IMR-90 (cell line): ENCODE measurements around the gene PSMG3. TPM values are rescaled to one million over a fixed set of nuclear protein-coding genes. Genes with fewer than 3 reads are reported as not detected.

Source experiments
- ATAC-seq: fragments of 200-7000 bp; cut with Tn5 transposase; 2 replicates; pipeline ENCODE4 v1.9.1; 2020; ENCODE audit warnings: low read depth, mild to moderate bottlenecking, moderate library complexity
- BruUV-seq: library from RNA; stranded (reverse); fragments of 400-500 nt; replicated peaks from 2 replicates; lab custom pipeline; 2021; lab: Mats Ljungman, UMichigan
- CTCF ChIA-PET: fragments of 300-600 bp; formaldehyde crosslinking; extraction: SDS; loops from one replicate; lab custom pipeline; 2021; ENCODE audit warnings: antibody characterized with exemption; lab: Yijun Ruan, JAX
- POLR2A ChIA-PET: fragments of 300-600 bp; sonication (Branson Sonifier 250); formaldehyde crosslinking; loops from one replicate; lab custom pipeline; 2022; ENCODE audit warnings: antibody characterized with exemption; ENCODE audit not compliant: unreplicated experiment; lab: Charles Lee
- DNase-seq: peaks from one replicate; pipeline ENCODE4 v3.0.0; 2013
- H2AFZ ChIP-seq: replicated peaks from 2 replicates; pipeline ENCODE3; 2013; ENCODE audit warnings: low read length, mild to moderate bottlenecking; ENCODE audit not compliant: poor library complexity
- H2AK5ac ChIP-seq: 2 replicates; pipeline ENCODE4 v1.6.1; 2013; ENCODE audit warnings: low read depth, low read length, inconsistent platforms
- H2AK9ac ChIP-seq: replicated peaks from 2 replicates; pipeline ENCODE3; 2013; ENCODE audit warnings: mild to moderate bottlenecking, low read depth, low read length, moderate library complexity; ENCODE audit not compliant: poor library complexity
- H2BK120ac ChIP-seq: 2 replicates; pipeline ENCODE4 v1.6.1; 2013; ENCODE audit warnings: low read depth, low read length, inconsistent platforms
- H2BK15ac ChIP-seq: 3 replicates; pipeline ENCODE4 v1.6.1; 2013; ENCODE audit warnings: low read depth, low read length, inconsistent platforms
- H2BK20ac ChIP-seq: 2 replicates; pipeline ENCODE4 v1.6.1; 2013; ENCODE audit warnings: low read depth, mild to moderate bottlenecking, inconsistent platforms, low read length, moderate library complexity
- H2BK5ac ChIP-seq: 2 replicates; pipeline ENCODE4 v1.6.1; 2013; ENCODE audit warnings: mild to moderate bottlenecking, low read depth, low read length, inconsistent platforms; ENCODE audit not compliant: poor library complexity, severe bottlenecking
- H3K14ac ChIP-seq: replicated peaks from 2 replicates; pipeline ENCODE4 v1.6.1; 2013; ENCODE audit warnings: low read depth, low read length, inconsistent platforms
- H3K18ac ChIP-seq: 2 replicates; pipeline ENCODE4 v1.6.1; 2013; ENCODE audit warnings: low read depth, low read length, control low read depth
- H3K23ac ChIP-seq: 2 replicates; pipeline ENCODE4 v1.6.1; 2013; ENCODE audit warnings: low read depth, low read length, inconsistent platforms
- H3K27ac ChIP-seq: 2 replicates; pipeline ENCODE4 v1.5.1; 2013; ENCODE audit warnings: mild to moderate bottlenecking, control low read depth, low read length; ENCODE audit not compliant: insufficient read depth
- H3K27me3 ChIP-seq: 2 replicates; pipeline ENCODE4 v1.6.1; 2013; ENCODE audit warnings: low read length; ENCODE audit not compliant: control insufficient read depth, insufficient read depth
- H3K36me3 ChIP-seq: 2 replicates; pipeline ENCODE4 v1.6.1; 2013; ENCODE audit warnings: low read length, mixed read lengths; ENCODE audit not compliant: control insufficient read depth, insufficient read depth
- H3K4ac ChIP-seq: 2 replicates; pipeline ENCODE4 v1.6.1; 2013; ENCODE audit warnings: low read depth, low read length, inconsistent platforms
- H3K4me1 ChIP-seq: 2 replicates; pipeline ENCODE4 v1.6.1; 2013; ENCODE audit warnings: low read length, mixed read lengths; ENCODE audit not compliant: control insufficient read depth, insufficient read depth
- H3K4me2 ChIP-seq: 2 replicates; pipeline ENCODE4 v1.6.1; 2013; ENCODE audit warnings: low read depth, mild to moderate bottlenecking, control low read depth, low read length, moderate library complexity
- H3K4me3 ChIP-seq: 2 replicates; pipeline ENCODE4 v1.5.1; 2013; ENCODE audit warnings: low read depth, mild to moderate bottlenecking, control low read depth, low read length, moderate library complexity; ENCODE audit not compliant: insufficient read depth
- H3K56ac ChIP-seq: 2 replicates; pipeline ENCODE4 v1.6.1; 2013; ENCODE audit warnings: low read length, inconsistent platforms; ENCODE audit not compliant: insufficient read depth; ENCODE audit errors: extremely low read depth
- H3K79me1 ChIP-seq, 2 experiments: 2 replicates each; pipeline ENCODE4 v1.6.1; 2013; ENCODE audit warnings: low read length in 2 of 2, inconsistent platforms in 1 of 2, low read depth in 1 of 2
- H3K9ac ChIP-seq: 2 replicates; pipeline ENCODE4 v1.6.1; 2013; ENCODE audit warnings: low read depth, low read length, control low read depth
- H3K9me1 ChIP-seq: 2 replicates; pipeline ENCODE4 v1.6.1; 2013; ENCODE audit warnings: low read length, inconsistent platforms; ENCODE audit not compliant: insufficient read depth
- H3K9me3 ChIP-seq: 2 replicates; pipeline ENCODE4 v1.6.1; 2013; ENCODE audit warnings: low read length; ENCODE audit not compliant: control insufficient read depth, insufficient read depth
- H4K20me1 ChIP-seq: 2 replicates; pipeline ENCODE4 v1.6.1; 2013; ENCODE audit warnings: low read length, inconsistent platforms; ENCODE audit not compliant: insufficient read depth
- H4K5ac ChIP-seq: 2 replicates; pipeline ENCODE4 v1.6.1; 2013; ENCODE audit warnings: mild to moderate bottlenecking, low read depth, low read length, control low read depth
- H4K8ac ChIP-seq, 2 experiments: 2 replicates each; pipeline ENCODE4 v1.6.1; 2013; ENCODE audit warnings: low read depth in 2 of 2, low read length in 2 of 2, control low read depth in 1 of 2, inconsistent platforms in 1 of 2
- H4K91ac ChIP-seq: 2 replicates; pipeline ENCODE4 v1.6.1; 2013; ENCODE audit warnings: low read depth, low read length, inconsistent platforms; ENCODE audit not compliant: insufficient read depth
- BHLHE40 ChIP-seq: fragments of 150-350 bp; IDR thresholded peaks from 2 replicates; pipeline ENCODE4 v1.6.1; 2016; ENCODE audit warnings: mild to moderate bottlenecking, low read depth, low read length
- CEBPB ChIP-seq: IDR thresholded peaks from 2 replicates; pipeline ENCODE4 v1.6.1; 2012; ENCODE audit warnings: low read depth, low read length, improper control_type of control experiment
- CHD1 ChIP-seq: IDR thresholded peaks from 2 replicates; pipeline ENCODE4 v1.6.1; 2012; ENCODE audit warnings: low read depth, low read length, improper control_type of control experiment
- CTCF ChIP-seq: conservative IDR thresholded peaks from 2 replicates; pipeline ENCODE4 v1.5.1; 2012; ENCODE audit warnings: mild to moderate bottlenecking, low read depth, low read length, improper control_type of control experiment
- ELK1 ChIP-seq: fragments of 150-350 bp; IDR thresholded peaks from 2 replicates; pipeline ENCODE4 v1.6.1; 2016; ENCODE audit warnings: low read depth, mild to moderate bottlenecking, low read length, moderate library complexity, borderline replicate concordance
- MAZ ChIP-seq: IDR thresholded peaks from 2 replicates; pipeline ENCODE4 v1.6.1; 2012; ENCODE audit warnings: low read depth, mild to moderate bottlenecking, low read length, improper control_type of control experiment, moderate library complexity, borderline replicate concordance
- MXI1 ChIP-seq: IDR thresholded peaks from 2 replicates; pipeline ENCODE4 v1.6.1; 2012; ENCODE audit warnings: low read depth, mild to moderate bottlenecking, low read length, moderate library complexity, borderline replicate concordance
- POLR2A ChIP-seq: IDR thresholded peaks from 2 replicates; pipeline ENCODE4 v1.6.1; 2012; ENCODE audit warnings: mild to moderate bottlenecking, low read depth, low read length
- RAD21 ChIP-seq: IDR thresholded peaks from 2 replicates; pipeline ENCODE4 v1.6.1; 2012; ENCODE audit warnings: low read length, improper control_type of control experiment
- RCOR1 ChIP-seq: IDR thresholded peaks from 2 replicates; pipeline ENCODE4 v1.6.1; 2012; ENCODE audit warnings: mild to moderate bottlenecking, low read length, improper control_type of control experiment; ENCODE audit not compliant: insufficient replicate concordance
- RFX5 ChIP-seq: IDR thresholded peaks from 2 replicates; pipeline ENCODE4 v1.8.0; 2012; ENCODE audit warnings: low read depth, mild to moderate bottlenecking, low read length, moderate library complexity
- SMC3 ChIP-seq: fragments of 150-350 bp; IDR thresholded peaks from 2 replicates; pipeline ENCODE4 v1.6.1; 2016; ENCODE audit warnings: low read depth, mild to moderate bottlenecking, antibody characterized with exemption, low read length, moderate library complexity
- WGBS, 2 experiments: methylation state at CpG; one replicate each; pipeline versions ENCODE4 v1.1.5 to v1.1.7; 2013; ENCODE audit warnings: missing lambda C conversion rate in 2 of 2; ENCODE audit not compliant: insufficient read length in 1 of 2; ENCODE audit errors: extremely low coverage in 2 of 2; 5-methylcytosine and 5-hydroxymethylcytosine counted together
- dilution Hi-C: fragments of 300-500 bp; cut with HindIII; formaldehyde crosslinking; loops from one replicate; pipeline ENCODE4 v1.14.3; 2018; ENCODE audit warnings: low sequenced_read_pairs; ENCODE audit not compliant: unreplicated experiment
- in situ Hi-C: fragments of 300-500 bp; cut with MboI; formaldehyde crosslinking; loops from 3 replicates; pipeline ENCODE4 v1.14.3; 2019; ENCODE audit warnings: low sequenced_read_pairs, inconsistent platforms, mixed read lengths
- intact Hi-C: fragments of 100-400 bp; cut with micrococcal nuclease; formaldehyde crosslinking; loops from 2 replicates; pipeline ENCODE4 v1.10.0; 2022
- polyA plus RNA-seq, 3 experiments: library from polyadenylated mRNA; depleted of rRNA; stranded (reverse); fragments of >200 nt; gene quantifications; 2 replicates each; pipeline ENCODE4 v1.2.3, GENCODE V29; 2012; ENCODE audit warnings: low replicate concordance in 1 of 3
- total RNA-seq: library from RNA; depleted of rRNA; stranded (reverse); fragments of >200 nt; gene quantifications from 2 replicates; pipeline ENCODE4 v1.2.3, GENCODE V29; 2012

PSMG3 gene
- total and polyA plus RNA-seq, 2 of the 4 experiments (the other 2 are of a cell fraction): 37.3 to 54.1 TPM

- no peak for TF ChIP-seq ELK1
These were observed 6.0 kb upstream of the PSMG3 start (continued) for GRCh38 chr7:1575809-1576208.

GRCh38 chr7:1572111-1572822 is 2.4 kb upstream of the PSMG3 start:
- Histone ChIP-seq H4K91ac (no peak overlapping the region), H3K36me3 (peaks cover 4% of the 10 kb centered on the region; the same call in 1 of the 2 replicates), H3K79me1 (peaks cover 20 to 44% of the 10 kb centered on the region in 2 experiments; a peak in 3 of 4 replicates), H2AK9ac (peak overlapping the region; percentile 50), H2AK5ac (no peak overlapping the region; the same call in 1 of the 2 replicates), H3K4me3 (no peak overlapping the region), H4K20me1 (no peaks in the 10 kb centered on the region; the same call in 1 of the 2 replicates), H3K4me1 (peaks cover 10% of the 10 kb centered on the region), H2AFZ (no peak overlapping the region), H3K27ac (no peak overlapping the region), H4K8ac (no peak overlapping the region), H4K5ac (no peak overlapping the region), H3K4ac (no peak overlapping the region), H3K9ac (no peak overlapping the region), H2BK5ac (no peak overlapping the region), H3K18ac (no peak overlapping the region), H2BK15ac (no peak overlapping the region), H3K23ac (no peak overlapping the region), H3K56ac (no peak overlapping the region), H3K4me2 (no peak overlapping the region), H3K14ac (no peak overlapping the region), H2BK120ac (no peak overlapping the region), H3K9me1 (peaks cover 11% of the 10 kb centered on the region), H3K27me3 (no peaks in the 10 kb centered on the region), H2BK20ac (no peak overlapping the region), H3K9me3 (no peaks in the 10 kb centered on the region)
- ChIA-PET CTCF (no interaction called here), POLR2A (no interaction called here)
- BruUV-seq: no TSS peak
- intact Hi-C loops (no loop called here), dilution Hi-C loops (no loop called here), in situ Hi-C loops (loop anchor here (10.0 kb wide), 1 partner anchor 633 kb away; no protein-coding TSS in a partner anchor)
- no CpG with 5 or more reads among the region's 7 CpGs for WGBS, 2 experiments
- DNase-seq: no peak
- ATAC-seq: no peak
- TF ChIP-seq CTCF: no peak
- TF ChIP-seq SMC3: no peak
- TF ChIP-seq CEBPB: no peak
- TF ChIP-seq RCOR1: no peak
- no peak for TF ChIP-seq POLR2A
- no peak for TF ChIP-seq MAZ
- no peak for TF ChIP-seq BHLHE40
- TF ChIP-seq RFX5: no peak
- no peak for TF ChIP-seq ELK1
- TF ChIP-seq CHD1: no peak
- no peak for TF ChIP-seq RAD21
- no peak for TF ChIP-seq MXI1
